NCI-H1092 (cell line): ENCODE data around the gene SCG2.
A peak's percentile ranks its signal among the peaks of the same experiment; 100 is the strongest.

Source experiments
- DNase-seq: peaks from one replicate; lab custom pipeline; 2025; lab: John Stamatoyannopoulos, UW

Gene SCG2, protein sequence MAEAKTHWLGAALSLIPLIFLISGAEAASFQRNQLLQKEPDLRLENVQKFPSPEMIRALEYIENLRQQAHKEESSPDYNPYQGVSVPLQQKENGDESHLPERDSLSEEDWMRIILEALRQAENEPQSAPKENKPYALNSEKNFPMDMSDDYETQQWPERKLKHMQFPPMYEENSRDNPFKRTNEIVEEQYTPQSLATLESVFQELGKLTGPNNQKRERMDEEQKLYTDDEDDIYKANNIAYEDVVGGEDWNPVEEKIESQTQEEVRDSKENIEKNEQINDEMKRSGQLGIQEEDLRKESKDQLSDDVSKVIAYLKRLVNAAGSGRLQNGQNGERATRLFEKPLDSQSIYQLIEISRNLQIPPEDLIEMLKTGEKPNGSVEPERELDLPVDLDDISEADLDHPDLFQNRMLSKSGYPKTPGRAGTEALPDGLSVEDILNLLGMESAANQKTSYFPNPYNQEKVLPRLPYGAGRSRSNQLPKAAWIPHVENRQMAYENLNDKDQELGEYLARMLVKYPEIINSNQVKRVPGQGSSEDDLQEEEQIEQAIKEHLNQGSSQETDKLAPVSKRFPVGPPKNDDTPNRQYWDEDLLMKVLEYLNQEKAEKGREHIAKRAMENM

DNA sequence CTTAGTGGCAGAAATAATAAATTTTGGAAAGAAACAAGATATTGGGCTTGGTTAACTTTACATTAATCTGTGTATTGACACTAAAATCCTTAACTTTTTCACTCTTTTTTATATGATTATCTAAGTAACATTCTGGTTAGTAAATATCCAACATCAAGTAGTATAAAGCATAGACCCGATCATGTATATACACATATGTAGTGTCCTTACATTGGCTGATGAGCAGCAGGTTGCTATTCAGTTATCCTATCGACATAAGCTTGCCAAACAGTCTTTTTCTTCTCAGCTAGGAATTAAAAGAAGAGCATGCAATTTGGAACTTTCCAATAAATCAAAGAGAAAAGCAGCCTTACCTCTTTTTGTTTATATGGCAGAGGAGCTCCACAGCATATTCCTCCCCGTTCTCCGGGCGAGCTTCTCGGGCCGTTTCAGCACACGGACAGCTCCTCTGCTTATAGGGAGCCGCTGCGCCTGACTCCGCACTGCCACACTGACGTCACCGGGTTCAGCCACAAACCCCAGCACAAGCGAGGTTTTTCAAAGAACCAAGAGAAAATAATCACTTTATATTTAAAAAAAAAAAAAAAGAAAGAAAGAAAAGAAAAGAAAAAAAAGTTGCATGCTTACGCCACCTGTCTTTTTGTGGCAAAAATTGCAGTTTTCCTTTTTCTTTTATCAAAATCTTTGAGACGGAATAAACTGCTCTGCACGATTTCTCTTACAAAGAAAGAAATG, at the start of gene SCG2:
Gene SCG2, minus strand, starts transcription at position 430 of the 735 bp plus-strand sequence. CDS start 3,079 bp downstream, outside the sequence.
- DNase-seq, result peak; percentile 74

DNA sequence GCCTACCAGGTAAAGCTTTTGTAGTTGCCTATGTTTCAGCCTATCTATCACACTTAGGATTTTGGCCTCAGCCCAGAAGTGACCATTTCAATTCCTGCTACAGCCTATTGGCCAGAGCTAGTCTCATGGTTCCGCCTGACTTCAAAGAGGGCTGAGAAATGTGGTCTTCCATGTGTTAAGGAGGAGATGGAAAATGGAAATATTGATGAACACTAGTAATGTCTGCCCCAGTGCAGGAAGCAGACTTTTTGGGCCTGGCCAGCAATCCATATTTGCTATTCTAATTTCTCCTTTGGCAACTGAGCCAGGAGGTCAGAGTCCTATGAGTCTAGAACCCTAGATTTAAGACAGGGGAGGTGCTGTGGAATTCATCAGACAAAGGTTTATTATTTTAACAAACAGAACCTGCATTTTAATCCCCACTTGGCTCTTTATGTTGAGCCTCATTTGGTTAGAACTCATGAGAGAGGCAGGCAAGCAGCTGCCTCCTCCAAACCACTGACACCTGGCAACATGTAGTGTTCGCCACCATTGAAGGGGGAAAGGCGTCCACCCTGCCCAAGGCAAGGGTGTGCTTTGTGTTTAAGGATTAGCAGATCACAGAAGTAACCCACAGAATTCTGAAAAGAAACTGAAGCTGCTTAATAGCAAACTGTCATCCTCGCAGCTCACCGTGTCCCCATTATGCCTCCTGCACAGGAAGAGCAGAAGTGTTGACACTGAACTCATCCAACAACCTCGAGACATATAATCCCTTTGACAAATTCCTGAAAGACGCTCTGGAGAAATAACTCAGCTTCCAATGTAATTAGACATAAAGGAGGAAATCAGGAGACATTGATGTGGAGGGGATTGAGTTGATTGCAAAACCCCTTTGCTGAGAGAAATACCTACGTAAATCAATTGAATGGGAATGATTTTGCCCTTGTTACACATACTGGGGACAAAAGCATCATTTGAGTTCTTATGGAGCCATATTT, 47.7 kb upstream of the SCG2 start:
- DNase-seq, result no peak

- DNase-seq, result no peak
Measured at GRCh38 chr2:223648755-223649154, 46.6 kb upstream of the SCG2 start.

DNA sequence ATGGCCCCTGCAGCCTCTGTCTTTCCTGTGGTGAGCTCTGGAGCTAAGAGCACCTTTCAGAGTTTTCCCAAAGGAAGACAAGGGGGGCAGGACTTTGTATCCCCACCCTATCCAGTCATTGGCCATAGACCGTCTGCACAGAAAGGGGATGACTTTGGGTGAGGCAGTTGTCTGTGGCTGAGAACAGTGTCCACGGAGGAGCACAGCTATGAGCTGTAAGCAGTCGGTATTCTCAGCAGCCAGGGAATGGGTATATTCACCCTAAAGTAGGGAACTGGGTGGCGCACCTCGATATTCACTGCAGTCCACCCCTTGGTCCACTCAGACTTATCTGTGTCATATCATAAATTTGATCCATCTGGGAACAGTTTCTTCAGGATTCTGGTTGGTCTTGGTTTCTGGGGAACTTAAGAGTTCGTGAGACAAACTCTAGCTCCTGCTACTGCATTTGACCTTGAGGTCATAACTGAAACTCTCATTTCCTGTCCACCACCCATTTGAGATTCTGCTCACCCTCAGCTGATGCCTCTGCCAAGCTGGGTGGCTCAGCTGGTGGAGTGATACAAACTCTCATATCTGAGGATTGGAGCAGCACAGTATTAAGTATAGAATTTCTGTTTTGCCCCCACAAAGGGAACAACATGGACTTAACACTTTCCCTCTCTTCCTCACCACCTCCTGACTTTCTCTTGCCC, 45.2 kb upstream of the SCG2 start:
- no peak for DNase-seq

- no peak for DNase-seq
Measured at GRCh38 chr2:223644136-223644535, 42.0 kb upstream of the SCG2 start.

GRCh38 chr2:223643309-223643708, 41.1 kb upstream of the SCG2 start:
- no peak for DNase-seq

DNA sequence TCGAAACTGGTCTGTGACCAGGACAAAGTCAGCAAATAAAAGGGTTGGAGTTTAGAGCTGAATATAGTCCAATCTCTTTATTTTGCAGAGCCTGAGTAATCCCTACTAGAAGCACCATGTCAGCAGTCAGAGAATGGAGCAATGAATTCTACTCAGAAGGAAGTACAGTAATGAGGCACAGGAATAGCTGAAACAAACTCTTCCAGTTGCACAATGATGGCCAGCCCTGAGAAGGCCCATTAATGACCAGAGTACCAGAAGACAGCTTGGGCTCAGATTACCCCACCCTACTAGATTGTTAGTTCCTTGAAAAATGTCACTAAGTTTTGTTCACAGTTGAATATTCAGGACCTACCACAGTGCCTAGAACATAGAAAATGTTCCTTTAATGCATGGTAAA, 40.3 kb upstream of the SCG2 start:
- DNase-seq, result no peak

DNA sequence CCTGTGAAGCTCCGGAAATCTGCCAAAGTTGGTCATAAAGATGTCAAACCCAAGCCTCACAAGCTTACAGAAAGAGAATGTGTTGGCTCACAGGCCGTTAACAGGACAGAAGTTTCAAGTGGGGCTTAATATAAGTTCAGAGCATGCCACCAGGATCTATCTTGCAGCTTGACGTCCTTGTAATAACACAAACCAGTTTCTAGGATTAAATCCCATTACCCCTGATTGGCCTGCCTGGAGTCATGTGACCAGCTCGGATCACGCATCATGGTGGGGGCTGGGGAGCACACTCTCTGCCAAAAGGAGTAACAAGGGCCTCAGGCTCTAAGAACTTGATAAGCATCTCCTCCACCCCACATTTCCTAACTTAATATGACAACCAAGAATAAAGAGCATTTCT, 38.9 kb upstream of the SCG2 start:
- no peak for DNase-seq

- no peak for DNase-seq
Measured at GRCh38 chr2:223635080-223635479, 32.9 kb upstream of the SCG2 start.

- no peak for DNase-seq
Measured at GRCh38 chr2:223634238-223634637, 32.1 kb upstream of the SCG2 start.

- peak; percentile 17 for DNase-seq
Measured at GRCh38 chr2:223633656-223634055, 31.5 kb upstream of the SCG2 start.

DNA sequence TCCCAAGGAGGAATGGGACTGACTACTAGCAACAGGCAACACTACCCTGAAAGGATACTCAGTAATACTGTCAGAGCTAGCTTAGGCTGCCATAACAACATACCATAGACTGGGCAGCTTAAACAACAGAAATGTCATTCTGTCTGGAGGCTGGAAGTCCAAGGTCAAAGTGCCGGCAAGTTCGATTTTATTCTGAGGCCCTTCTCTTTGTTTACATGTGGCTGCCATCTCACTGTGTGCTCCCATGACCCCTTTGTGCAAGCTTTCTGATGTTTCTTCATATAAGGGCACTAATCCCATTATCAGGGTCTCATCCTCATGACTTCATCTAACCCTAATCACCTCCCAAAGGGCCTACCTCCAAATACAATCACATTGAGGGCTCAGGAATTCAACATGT, 30.7 kb upstream of the SCG2 start:
- no peak for DNase-seq

DNA sequence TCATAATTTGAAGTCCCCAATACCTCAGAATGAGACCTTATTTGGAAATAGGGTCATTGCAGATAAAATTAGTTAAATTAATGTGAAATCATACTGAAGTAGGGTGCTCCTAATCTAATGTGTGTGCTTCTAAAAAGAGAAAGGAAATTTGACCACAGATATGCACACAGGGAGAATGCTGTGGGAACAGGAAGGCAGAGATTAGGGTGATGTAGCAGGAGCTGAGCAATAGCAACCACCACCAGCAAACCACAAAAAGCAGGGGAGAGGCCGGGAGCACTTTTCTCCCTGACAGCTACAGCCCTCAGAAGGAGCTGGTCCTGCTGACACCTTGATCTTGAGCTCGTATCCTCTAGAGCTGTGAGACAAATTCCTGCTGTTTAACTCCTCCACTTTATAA, 24.6 kb upstream of the SCG2 start:
- DNase-seq, result no peak

GRCh38 chr2:223625652-223626051, 23.5 kb upstream of the SCG2 start:
- DNase-seq, result no peak

GRCh38 chr2:223621901-223622300, 19.7 kb upstream of the SCG2 start:
- no peak for DNase-seq

DNA sequence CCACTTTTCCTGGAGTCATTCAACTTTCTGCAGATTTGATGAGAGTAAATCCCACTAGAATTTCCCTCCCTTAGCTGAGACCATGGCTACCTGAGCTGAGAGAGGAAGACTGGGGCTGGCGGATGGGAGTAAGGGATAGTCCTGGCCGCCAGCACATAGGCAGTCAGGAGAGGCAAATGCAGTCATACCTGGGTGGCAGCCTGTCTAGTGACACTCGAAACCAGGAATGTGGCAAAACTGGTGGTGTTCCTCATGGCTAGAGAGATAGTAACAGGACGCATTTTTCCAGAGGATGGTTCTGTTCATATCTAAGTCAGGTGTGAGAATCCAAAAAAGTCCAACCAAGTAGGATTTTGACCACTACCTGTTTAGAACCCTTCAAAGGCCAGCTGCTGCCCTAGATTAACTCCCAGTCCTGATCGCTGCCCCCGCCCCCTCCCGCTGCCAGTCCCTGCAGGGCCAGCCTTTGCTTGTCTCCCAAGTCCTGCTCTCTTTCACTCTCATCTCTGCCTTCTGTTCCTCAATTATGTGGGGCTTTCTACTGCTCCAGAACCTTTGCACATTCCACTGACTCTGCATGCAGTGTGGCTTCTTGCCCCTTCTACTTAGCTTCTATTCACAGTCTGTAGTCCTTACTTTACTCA, 17.4 kb upstream of the SCG2 start:
- DNase-seq, result no peak

- no peak for DNase-seq
Measured at GRCh38 chr2:223618172-223619035, 16.2 kb upstream of the SCG2 start.

DNA sequence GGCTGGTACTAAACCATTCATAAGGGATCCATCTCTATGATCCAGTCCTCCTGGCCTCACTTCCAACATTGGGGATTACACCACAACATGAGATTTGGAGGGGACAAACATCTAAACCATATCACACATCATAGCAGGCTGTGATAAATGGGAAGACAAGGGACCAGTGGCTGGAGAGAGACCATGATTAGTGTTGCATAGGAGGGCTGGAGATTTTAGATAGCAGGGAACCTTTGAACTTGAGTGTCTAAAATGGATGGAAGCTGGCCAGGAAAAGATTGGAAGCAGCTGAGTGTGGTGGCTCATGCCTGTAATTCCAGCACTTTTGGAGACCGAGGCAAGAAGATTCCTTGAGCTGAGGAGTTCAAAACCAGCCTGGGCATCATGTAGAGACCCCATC, 12.4 kb upstream of the SCG2 start:
- no peak for DNase-seq
